ENCODE data around the gene DPP10.

DNA sequence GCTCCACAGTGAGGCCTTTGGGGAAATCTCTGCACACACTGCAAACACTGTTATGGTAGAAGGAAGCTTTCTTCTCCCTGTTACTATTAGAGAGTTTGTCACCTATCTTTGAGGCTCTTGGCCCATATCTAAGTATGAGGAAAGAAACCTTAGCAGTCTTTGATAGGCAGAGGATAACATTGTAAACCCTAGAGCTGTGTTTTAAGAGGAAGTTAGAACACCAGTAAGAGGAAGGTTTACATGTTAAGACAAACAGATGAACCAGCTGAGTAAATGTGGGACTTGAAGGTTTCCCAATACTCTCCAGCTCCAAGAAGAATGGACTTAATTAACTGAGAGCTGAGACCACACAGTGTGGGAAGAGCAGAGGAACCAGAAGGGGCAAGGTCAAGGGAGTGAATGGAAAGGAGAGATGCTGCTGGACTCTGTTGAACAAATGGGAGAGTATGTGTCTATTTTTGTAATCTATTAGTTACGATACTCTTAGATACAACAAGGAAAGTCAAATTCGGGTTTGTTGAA is 257.0 kb downstream of the DPP10 start:
- TF ChIP-seq EZH2 (IDR thresholded peaks at IDR 0.05) = no peak
- no peak for TF ChIP-seq CTCF (IDR thresholded peaks at IDR 0.05)
- no peak for TF ChIP-seq EZH2phosphoT487 (IDR thresholded peaks at IDR 0.05)

Measured in neural progenitor cell (in vitro differentiated cells).